ENCODE measurements around the gene GLI3. TPM values are rescaled to one million over a fixed set of nuclear protein-coding genes. Genes with fewer than 3 reads are reported as not detected.

Gene GLI3
- total RNA-seq, 4 donors from 2014 or later: 16.5 to 105 (median 22.6) TPM

DNA sequence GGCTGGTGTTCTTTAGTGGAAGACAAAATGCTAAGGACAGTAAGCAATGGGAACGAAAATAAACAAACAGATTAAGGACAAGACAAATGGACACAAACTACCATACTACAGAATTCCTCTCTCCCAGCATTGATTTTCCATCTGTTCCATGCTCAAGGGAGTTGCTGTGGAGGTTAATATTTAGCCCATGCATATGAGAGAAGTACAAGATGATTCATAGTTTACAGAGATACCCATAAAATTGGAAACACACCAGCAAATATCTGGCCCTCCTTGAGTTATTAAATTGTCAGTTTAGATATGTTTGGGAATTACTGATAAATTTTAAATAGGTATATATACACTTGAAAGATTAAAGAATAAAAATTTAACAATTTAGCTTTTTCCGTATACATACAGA, 69.8 kb downstream of the GLI3 start:
- intact Hi-C loops (cut with DNase I; ENCODE audit: low total_unique reads): no loop called here
- no peak for TF ChIP-seq POLR2A (IDR thresholded peaks at IDR 0.05)
- TF ChIP-seq, protein P1, sequence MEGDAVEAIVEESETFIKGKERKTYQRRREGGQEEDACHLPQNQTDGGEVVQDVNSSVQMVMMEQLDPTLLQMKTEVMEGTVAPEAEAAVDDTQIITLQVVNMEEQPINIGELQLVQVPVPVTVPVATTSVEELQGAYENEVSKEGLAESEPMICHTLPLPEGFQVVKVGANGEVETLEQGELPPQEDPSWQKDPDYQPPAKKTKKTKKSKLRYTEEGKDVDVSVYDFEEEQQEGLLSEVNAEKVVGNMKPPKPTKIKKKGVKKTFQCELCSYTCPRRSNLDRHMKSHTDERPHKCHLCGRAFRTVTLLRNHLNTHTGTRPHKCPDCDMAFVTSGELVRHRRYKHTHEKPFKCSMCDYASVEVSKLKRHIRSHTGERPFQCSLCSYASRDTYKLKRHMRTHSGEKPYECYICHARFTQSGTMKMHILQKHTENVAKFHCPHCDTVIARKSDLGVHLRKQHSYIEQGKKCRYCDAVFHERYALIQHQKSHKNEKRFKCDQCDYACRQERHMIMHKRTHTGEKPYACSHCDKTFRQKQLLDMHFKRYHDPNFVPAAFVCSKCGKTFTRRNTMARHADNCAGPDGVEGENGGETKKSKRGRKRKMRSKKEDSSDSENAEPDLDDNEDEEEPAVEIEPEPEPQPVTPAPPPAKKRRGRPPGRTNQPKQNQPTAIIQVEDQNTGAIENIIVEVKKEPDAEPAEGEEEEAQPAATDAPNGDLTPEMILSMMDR (IDR thresholded peaks at IDR 0.05): no peak
- peak overlapping the region; percentile 41 to 43 for H3K27ac ChIP-seq

GRCh38 chr7:42164881-42165428, 72.1 kb downstream of the GLI3 start:
- Histone ChIP-seq H3K4me3 (no peak overlapping the region), H3K9me3 (no peaks in the 10 kb centered on the region), H3K27ac (peak overlapping the region in 1 of 2 donors; percentile 5), H3K36me3 (no peaks in the 10 kb centered on the region), H3K4me1 (peaks cover 0 to 17% of the 10 kb centered on the region in 2 donors), H3K27me3 (no peaks in the 10 kb centered on the region)
- no peak for TF ChIP-seq POLR2A (IDR thresholded peaks at IDR 0.05)
- intact Hi-C loops (cut with DNase I; ENCODE audit: low total_unique reads): no loop called here
- no peak for DNase-seq

More for the DNA sequence above, 69.8 kb downstream of the GLI3 start:
- H3K9me3 ChIP-seq: no peaks in the 10 kb centered on the region
- H3K4me1 ChIP-seq: peaks cover 0 to 4% of the 10 kb centered on the region in 2 donors
- H3K36me3 ChIP-seq: no peaks in the 10 kb centered on the region
- DNase-seq: no peak
- H3K27me3 ChIP-seq: no peaks in the 10 kb centered on the region
- H3K4me3 ChIP-seq: no peak overlapping the region

GRCh38 chr7:42162560-42163325, 74.3 kb downstream of the GLI3 start:
- peak overlapping the region in 1 of 2 donors; percentile 57 for H3K27ac ChIP-seq
- no peak for DNase-seq
- no peaks in the 10 kb centered on the region for H3K36me3 ChIP-seq
- intact Hi-C loops (cut with DNase I; ENCODE audit: low total_unique reads): no loop called here
- TF ChIP-seq, protein P1 (IDR thresholded peaks at IDR 0.05): no peak
- TF ChIP-seq POLR2A (IDR thresholded peaks at IDR 0.05): no peak
- no peaks in the 10 kb centered on the region for H3K27me3 ChIP-seq
- H3K4me3 ChIP-seq: no peak overlapping the region
- peaks cover 0 to 20% of the 10 kb centered on the region in 2 donors for H3K4me1 ChIP-seq
- H3K9me3 ChIP-seq: no peaks in the 10 kb centered on the region

- Histone ChIP-seq H3K4me1 (peaks cover 0 to 20% of the 10 kb centered on the region in 2 donors), H3K9me3 (no peaks in the 10 kb centered on the region), H3K36me3 (no peaks in the 10 kb centered on the region), H3K4me3 (no peak overlapping the region), H3K27me3 (no peaks in the 10 kb centered on the region), H3K27ac (peak overlapping the region in 1 of 2 donors; percentile 57)
- no peak for DNase-seq
- TF ChIP-seq, protein P1 (IDR thresholded peaks at IDR 0.05): no peak
- TF ChIP-seq POLR2A (IDR thresholded peaks at IDR 0.05): no peak
- intact Hi-C loops (cut with DNase I; ENCODE audit: low total_unique reads): no loop called here
These were observed 75.3 kb downstream of the GLI3 start for GRCh38 chr7:42161719-42162118.

- peak overlapping the region in 1 of 2 donors; percentile 57 for H3K27ac ChIP-seq
- no peaks in the 10 kb centered on the region for H3K36me3 ChIP-seq
- H3K4me1 ChIP-seq: peaks cover 0 to 26% of the 10 kb centered on the region in 2 donors
- intact Hi-C loops (cut with DNase I; ENCODE audit: low total_unique reads): no loop called here
- no peaks in the 10 kb centered on the region for H3K27me3 ChIP-seq
- no peak for DNase-seq
- H3K4me3 ChIP-seq: no peak overlapping the region
- H3K9me3 ChIP-seq: no peaks in the 10 kb centered on the region
- TF ChIP-seq, protein P1 (IDR thresholded peaks at IDR 0.05): no peak
- no peak for TF ChIP-seq POLR2A (IDR thresholded peaks at IDR 0.05)
These were observed 75.9 kb downstream of the GLI3 start for GRCh38 chr7:42161110-42161509.
